Measurements from ENCODE around the gene ERBB4.
"Not testable (repeated sequence)": the region's sequence is repeated elsewhere in the genome, so short reads cannot be mapped to it uniquely, and the experiment has no call there.

Gene ERBB4

GRCh38 chr2:212133337-212133736, 405.3 kb downstream of the ERBB4 start:
- no peak for DNase-seq

GRCh38 chr2:212124598-212124997, 414.0 kb downstream of the ERBB4 start:
- DNase-seq: no peak

- DNase-seq: no peak
Observed at GRCh38 chr2:212119591-212119990, 419.0 kb downstream of the ERBB4 start.

GRCh38 chr2:212117926-212118325, 420.7 kb downstream of the ERBB4 start:
- DNase-seq: no peak

- no peak for DNase-seq
Observed at GRCh38 chr2:212114489-212114888, 424.1 kb downstream of the ERBB4 start.

GRCh38 chr2:212112401-212112800, 426.2 kb downstream of the ERBB4 start:
- DNase-seq: no peak

GRCh38 chr2:212109792-212110680, 428.6 kb downstream of the ERBB4 start:
- DNase-seq: no peak

GRCh38 chr2:212109217-212109616, 429.4 kb downstream of the ERBB4 start:
- DNase-seq: no peak

- no peak for DNase-seq
Observed at GRCh38 chr2:212107989-212108388, 430.6 kb downstream of the ERBB4 start.

- DNase-seq: no peak
Observed at GRCh38 chr2:212107014-212107413, 431.6 kb downstream of the ERBB4 start.

GRCh38 chr2:212106536-212106935, 432.1 kb downstream of the ERBB4 start:
- not testable (repeated sequence) for DNase-seq

GRCh38 chr2:212099658-212100057, 438.9 kb downstream of the ERBB4 start:
- no peak for DNase-seq

- no peak for DNase-seq
Observed at GRCh38 chr2:212098966-212099365, 439.6 kb downstream of the ERBB4 start.

- DNase-seq: no peak
Observed at GRCh38 chr2:212097001-212097400, 441.6 kb downstream of the ERBB4 start.

- no peak for DNase-seq
Observed at GRCh38 chr2:212089873-212090272, 448.7 kb downstream of the ERBB4 start.

- DNase-seq: no peak
Observed at GRCh38 chr2:212088353-212088752, 450.2 kb downstream of the ERBB4 start.

- DNase-seq: no peak
Observed at GRCh38 chr2:212083492-212083891, 455.1 kb downstream of the ERBB4 start.

- DNase-seq: no peak
Observed at GRCh38 chr2:212078103-212078502, 460.5 kb downstream of the ERBB4 start.

- DNase-seq: no peak
Observed at GRCh38 chr2:212076456-212076855, 462.1 kb downstream of the ERBB4 start.

GRCh38 chr2:212073360-212073759, 465.2 kb downstream of the ERBB4 start:
- DNase-seq: no peak

GRCh38 chr2:212066546-212066945, 472.1 kb downstream of the ERBB4 start:
- DNase-seq: no peak

- DNase-seq: no peak
Observed at GRCh38 chr2:212064318-212064717, 474.3 kb downstream of the ERBB4 start.

GRCh38 chr2:212052412-212053159, 486.0 kb downstream of the ERBB4 start:
- DNase-seq: no peak

- DNase-seq: no peak
Observed at GRCh38 chr2:212050871-212051270, 487.7 kb downstream of the ERBB4 start.
